GM18858 (cell line): Measurements from ENCODE around the gene RNASEH2A.
"Not testable (repeated sequence)": the region's sequence is repeated elsewhere in the genome, so short reads cannot be mapped to it uniquely, and the experiment has no call there.

Experiments used
- ATAC-seq: cut with Tn5 transposase; IDR thresholded peaks from one replicate; pipeline ENCODE4 v1.9.1; 2021; ENCODE audit not compliant: unreplicated experiment

Gene RNASEH2A

GRCh38 chr19:12793290-12794195 lies 12.8 kb upstream of the RNASEH2A start:
- ATAC-seq = no peak

GRCh38 chr19:12794196-12794941 lies 12.0 kb upstream of the RNASEH2A start:
- ATAC-seq = no peak

GRCh38 chr19:12794971-12795381 lies 11.4 kb upstream of the RNASEH2A start:
- ATAC-seq = no peak

GRCh38 chr19:12796146-12797071 lies 10.0 kb upstream of the RNASEH2A start:
- ATAC-seq = no peak

GRCh38 chr19:12797141-12797587 lies 9.2 kb upstream of the RNASEH2A start:
- ATAC-seq = no peak

GRCh38 chr19:12797607-12798006 lies 8.8 kb upstream of the RNASEH2A start:
- not testable (repeated sequence) for ATAC-seq

- no peak for ATAC-seq
Observed at GRCh38 chr19:12799742-12800465, 6.5 kb upstream of the RNASEH2A start.

GRCh38 chr19:12800466-12800770 lies 6.0 kb upstream of the RNASEH2A start:
- ATAC-seq = no peak

GRCh38 chr19:12800923-12801465 lies 5.4 kb upstream of the RNASEH2A start:
- no peak for ATAC-seq

- ATAC-seq = no peak
Observed at GRCh38 chr19:12801466-12802266, 4.7 kb upstream of the RNASEH2A start, which contains the start of the genes PRDX2 and THSD8. TSS of gene PRDX2 (minus strand) at chr19:12801800. CDS start at chr19:12801261, 539 bp downstream. TSS of gene THSD8 (plus strand) at chr19:12802069. CDS start at chr19:12802072, 3 bp downstream.

GRCh38 chr19:12802267-12803106 lies 3.9 kb upstream of the RNASEH2A start:
- no peak for ATAC-seq

- no peak for ATAC-seq
Observed at GRCh38 chr19:12804051-12804450, 2.3 kb upstream of the RNASEH2A start.

GRCh38 chr19:12815088-12815487 lies 8.7 kb downstream of the RNASEH2A start:
- ATAC-seq = no peak

GRCh38 chr19:12817188-12817587 lies 10.8 kb downstream of the RNASEH2A start:
- ATAC-seq = not testable (repeated sequence)

- not testable (repeated sequence) for ATAC-seq
Observed at GRCh38 chr19:12817810-12818209, 11.4 kb downstream of the RNASEH2A start.

GRCh38 chr19:12821761-12822160 lies 15.4 kb downstream of the RNASEH2A start:
- ATAC-seq = no peak

GRCh38 chr19:12825254-12826131 lies 19.1 kb downstream of the RNASEH2A start:
- ATAC-seq = no peak
